ENCODE results near the gene APOO.

- TF ChIP-seq, protein P1, sequence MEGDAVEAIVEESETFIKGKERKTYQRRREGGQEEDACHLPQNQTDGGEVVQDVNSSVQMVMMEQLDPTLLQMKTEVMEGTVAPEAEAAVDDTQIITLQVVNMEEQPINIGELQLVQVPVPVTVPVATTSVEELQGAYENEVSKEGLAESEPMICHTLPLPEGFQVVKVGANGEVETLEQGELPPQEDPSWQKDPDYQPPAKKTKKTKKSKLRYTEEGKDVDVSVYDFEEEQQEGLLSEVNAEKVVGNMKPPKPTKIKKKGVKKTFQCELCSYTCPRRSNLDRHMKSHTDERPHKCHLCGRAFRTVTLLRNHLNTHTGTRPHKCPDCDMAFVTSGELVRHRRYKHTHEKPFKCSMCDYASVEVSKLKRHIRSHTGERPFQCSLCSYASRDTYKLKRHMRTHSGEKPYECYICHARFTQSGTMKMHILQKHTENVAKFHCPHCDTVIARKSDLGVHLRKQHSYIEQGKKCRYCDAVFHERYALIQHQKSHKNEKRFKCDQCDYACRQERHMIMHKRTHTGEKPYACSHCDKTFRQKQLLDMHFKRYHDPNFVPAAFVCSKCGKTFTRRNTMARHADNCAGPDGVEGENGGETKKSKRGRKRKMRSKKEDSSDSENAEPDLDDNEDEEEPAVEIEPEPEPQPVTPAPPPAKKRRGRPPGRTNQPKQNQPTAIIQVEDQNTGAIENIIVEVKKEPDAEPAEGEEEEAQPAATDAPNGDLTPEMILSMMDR (conservative IDR thresholded peaks at IDR 0.05): no peak
- no peak for TF ChIP-seq EZH2 (IDR thresholded peaks at IDR 0.05; ENCODE audit: low read depth)
Observed at GRCh38 chrX:23887451-23887850, 20.3 kb downstream of the APOO start.

Measured in PC-9 (cell line).